NAMALWA (cell line): ENCODE data around the gene SHROOM1.

Experiments
- DNase-seq: peaks from one replicate; pipeline ENCODE4 v3.0.0-alpha.2; 2015; ENCODE audit warnings: low spot score

The SHROOM1 gene

GRCh38 chr5:132776938-132777208 lies 53.6 kb downstream of the SHROOM1 start:
- no peak for DNase-seq

GRCh38 chr5:132776131-132776937 lies 54.1 kb downstream of the SHROOM1 start:
- DNase-seq: no peak

DNA sequence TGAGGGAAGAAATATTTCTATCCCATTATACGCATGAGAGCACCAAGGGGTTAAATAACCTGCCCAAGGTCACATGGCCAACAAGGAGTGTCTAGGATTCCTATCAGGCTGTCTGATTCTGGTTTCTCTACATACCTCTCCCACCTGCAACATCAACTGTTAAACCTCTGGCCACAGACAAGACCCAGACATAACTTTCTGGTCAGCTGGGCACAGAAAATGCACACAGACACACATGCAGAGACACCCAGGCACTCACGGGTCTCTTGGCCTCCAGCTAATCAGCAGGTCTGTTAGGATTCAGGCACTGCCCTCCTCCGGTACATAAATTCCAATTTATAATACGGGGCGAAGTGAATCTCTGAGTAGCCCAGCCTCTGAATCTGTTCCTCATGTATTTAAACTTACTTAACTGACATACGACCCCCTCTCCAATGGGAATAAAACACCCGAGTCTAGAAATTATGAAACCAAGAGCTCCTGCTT lies 54.9 kb downstream of the SHROOM1 start:
- DNase-seq: no peak

DNA sequence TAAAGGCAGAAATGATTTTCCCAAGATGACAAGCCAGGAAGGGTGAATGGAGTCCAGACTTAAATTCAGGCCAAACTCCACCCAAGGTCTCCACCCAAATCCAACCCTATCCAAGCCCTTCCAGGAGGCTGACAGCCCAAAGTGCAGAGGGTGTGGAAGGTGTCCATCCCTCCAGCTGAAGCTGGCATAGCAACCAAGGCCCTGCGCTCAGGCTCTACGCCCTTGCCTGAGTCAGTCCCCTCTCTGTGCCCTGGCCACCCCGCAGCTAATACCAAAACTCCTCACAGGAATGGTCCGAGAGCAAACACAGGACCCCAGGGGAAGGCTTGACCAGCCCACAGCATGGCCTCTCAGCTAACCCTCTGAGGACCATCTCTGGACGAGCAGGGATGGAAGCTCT lies 55.6 kb downstream of the SHROOM1 start:
- DNase-seq: no peak

DNA sequence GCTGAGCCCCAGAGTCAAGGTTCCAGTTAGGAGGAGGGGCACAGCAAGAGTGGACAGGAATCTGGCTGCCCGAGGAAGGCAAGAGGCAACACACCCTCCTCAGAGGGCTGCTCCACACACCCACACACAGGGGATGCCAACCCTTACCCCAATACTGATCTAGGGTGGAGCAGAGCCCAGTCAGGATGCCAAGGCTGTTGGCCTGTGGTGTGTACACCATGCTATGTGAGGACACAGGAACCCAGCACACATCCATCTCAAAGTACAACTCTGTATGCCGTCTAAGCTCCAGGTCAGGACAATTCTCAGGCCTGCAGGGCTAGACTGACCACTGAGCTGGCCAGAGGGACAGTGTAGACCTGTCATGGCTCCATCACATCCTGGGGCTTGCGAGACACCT lies 56.0 kb downstream of the SHROOM1 start:
- DNase-seq: no peak

- no peak for DNase-seq
Measured at GRCh38 chr5:132773601-132774355, 56.7 kb downstream of the SHROOM1 start.

GRCh38 chr5:132773114-132773513 lies 57.3 kb downstream of the SHROOM1 start:
- no peak for DNase-seq

DNA sequence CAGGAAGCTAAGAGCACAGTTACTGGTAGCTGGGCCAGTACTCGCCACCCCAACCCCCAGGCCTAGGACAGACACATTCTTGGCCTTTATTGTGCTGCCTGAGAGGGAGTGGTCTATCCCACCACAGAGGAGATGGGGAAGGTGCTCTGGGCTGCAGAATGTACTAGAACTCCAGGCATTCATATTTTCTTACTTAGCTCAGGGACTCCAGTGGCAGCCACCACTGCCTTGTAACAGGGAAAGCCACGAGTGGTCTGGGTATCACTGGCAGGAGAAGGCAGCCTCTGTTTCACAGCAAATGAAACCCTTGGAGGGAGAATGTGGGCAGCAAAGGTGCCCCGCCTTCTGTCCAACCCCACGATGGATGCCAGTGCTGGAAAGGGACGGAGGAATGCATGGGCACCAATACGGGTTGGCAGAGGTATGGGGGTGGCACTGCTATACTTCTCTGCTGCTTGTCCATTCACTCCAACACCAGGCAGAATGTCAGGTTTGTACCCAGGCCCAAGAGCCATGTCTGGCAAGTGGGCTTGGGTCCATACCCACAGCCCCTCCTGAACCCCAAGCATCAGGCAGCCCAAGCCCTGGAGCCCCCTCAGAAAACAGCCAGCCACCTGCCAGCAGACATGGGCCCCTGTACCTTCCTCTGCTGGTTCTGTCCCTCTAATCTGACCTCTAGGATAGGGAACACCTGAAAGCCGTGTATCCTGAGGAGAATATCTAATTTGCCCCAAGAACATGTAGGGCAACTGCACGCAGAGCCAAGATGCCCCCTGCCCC lies 58.0 kb downstream of the SHROOM1 start:
- no peak for DNase-seq
